D721Med (cell line): ENCODE measurements around the gene PLVAP.

Experiments used
- DNase-seq: peaks from one replicate; pipeline ENCODE4 v3.0.0; 2011; ENCODE audit warnings: low spot score; ENCODE audit not compliant: insufficient read length
- FAIRE-seq: peaks from 2 replicates; lab custom pipeline; 2011; peaks lifted over from hg19 to GRCh38; lab: Jason Lieb, UNC
- CTCF ChIP-seq: IDR thresholded peaks from 2 replicates; pipeline ENCODE4 v1.5.1; 2012; ENCODE audit warnings: mild to moderate bottlenecking, control low read depth; ENCODE audit not compliant: insufficient read depth; ENCODE audit errors: missing control alignments

PLVAP gene

GRCh38 chr19:17398902-17399527 is 21.9 kb upstream of the PLVAP start:
- FAIRE-seq = no peak
- DNase-seq = no peak
- TF ChIP-seq CTCF = no peak

DNA sequence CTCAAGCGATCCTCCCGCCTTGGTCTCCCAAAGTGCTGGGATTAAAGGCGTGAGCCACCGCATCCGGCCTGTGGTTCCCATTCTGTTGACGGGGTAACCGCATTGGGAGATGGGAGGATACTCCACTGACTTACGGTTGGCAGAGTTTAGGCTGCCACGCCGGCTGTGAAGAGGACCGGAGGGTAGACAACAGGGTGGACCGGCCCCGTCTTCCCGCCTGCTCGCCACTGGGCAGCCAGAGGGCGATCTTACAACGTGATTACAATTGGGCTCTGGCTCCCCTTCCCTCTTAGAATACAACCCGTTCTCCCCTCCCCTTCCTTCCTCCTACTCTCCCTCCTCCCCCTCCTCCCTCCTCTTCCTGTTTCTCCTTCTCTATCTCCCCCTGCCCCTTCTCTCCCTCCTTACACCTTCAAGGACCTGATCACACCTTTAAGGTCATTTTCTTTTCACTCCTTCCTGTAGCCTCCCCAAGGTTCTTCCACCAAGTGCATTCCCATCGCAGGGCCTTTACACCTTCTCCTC is 17.8 kb upstream of the PLVAP start:
- FAIRE-seq = peak; percentile 21

GRCh38 chr19:17393914-17394313 is 16.8 kb upstream of the PLVAP start, which contains the start of gene CCDC194:
TSS of gene CCDC194 (minus strand) at chr19:17394196. CDS start at chr19:17394158, 38 bp downstream.
- TF ChIP-seq CTCF = no peak
- FAIRE-seq (no peak), DNase-seq (no peak)

More for the DNA sequence above, 17.8 kb upstream of the PLVAP start:
- peak; percentile 93 for DNase-seq
- peak; percentile 84 for TF ChIP-seq CTCF

GRCh38 chr19:17393002-17393401 is 15.9 kb upstream of the PLVAP start:
- TF ChIP-seq CTCF = no peak
- FAIRE-seq (no peak), DNase-seq (no peak)

GRCh38 chr19:17391371-17392151 is 14.4 kb upstream of the PLVAP start:
- no peak for TF ChIP-seq CTCF
- DNase-seq = no peak
- FAIRE-seq = no peak

DNA sequence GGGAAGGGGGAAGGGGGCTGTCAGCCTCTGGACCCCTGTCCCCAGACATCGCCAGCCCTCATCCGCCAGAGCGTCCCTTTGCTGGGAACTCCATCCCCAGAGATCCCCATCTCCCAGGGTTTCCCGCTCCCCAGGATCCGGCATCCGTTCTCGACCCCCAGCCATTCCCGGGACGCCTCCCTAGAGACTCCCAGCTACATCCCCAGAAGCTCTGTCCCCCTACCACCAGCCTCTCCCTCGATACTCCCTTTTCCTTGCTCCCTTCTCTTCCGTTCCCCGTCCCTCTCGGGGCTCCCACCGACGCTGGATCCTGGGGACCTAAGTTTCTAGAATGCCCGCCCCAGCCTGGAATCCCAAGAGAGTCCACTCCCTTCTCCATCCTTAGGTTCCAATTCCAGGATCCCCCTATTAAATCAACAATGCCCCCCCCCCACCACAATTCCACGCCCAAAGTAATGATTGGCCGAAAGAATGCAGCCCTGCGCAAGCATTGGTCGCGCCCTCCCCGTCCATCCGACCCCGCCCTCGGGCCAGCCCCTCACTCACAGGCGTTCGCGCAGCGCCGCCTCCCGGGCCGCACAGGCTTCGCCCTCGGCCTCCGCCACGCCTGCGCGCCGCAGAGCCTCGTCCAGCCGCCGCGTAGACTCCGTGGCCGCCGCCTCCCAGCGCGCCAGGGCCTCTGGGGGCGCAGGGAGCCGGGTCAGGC is 13.7 kb upstream of the PLVAP start:
- peak; percentile 68 for TF ChIP-seq CTCF
- FAIRE-seq (no peak), DNase-seq (peak; percentile 97)
